ENCODE measurements around the gene KLHL22.
"Not testable (repeated sequence)": the region's sequence is repeated elsewhere in the genome, so short reads cannot be mapped to it uniquely, and the experiment has no call there.

The KLHL22 gene

GRCh38 chr22:20497426-20497825 is 1.8 kb upstream of the KLHL22 start:
- Mint-ChIP-seq H3K4me1 (ENCODE audit: low read depth) (peaks cover 24% of the 10 kb centered on the region), H3K9me3 (no peaks in the 10 kb centered on the region), H3K4me3 (no peak overlapping the region), H3K36me3 (ENCODE audit: low read depth) (no peaks in the 10 kb centered on the region), H3K27me3 (no peaks in the 10 kb centered on the region), H3K27ac (no peak overlapping the region)

GRCh38 chr22:20495861-20496681 is 476 bp upstream of the KLHL22 start:
- Mint-ChIP-seq H3K4me3 (peak overlapping the region; percentile 85), H3K27ac (peak overlapping the region; percentile 77), H3K36me3 (ENCODE audit: low read depth) (no peaks in the 10 kb centered on the region), H3K27me3 (no peaks in the 10 kb centered on the region), H3K9me3 (no peaks in the 10 kb centered on the region), H3K4me1 (ENCODE audit: low read depth) (peaks cover 35% of the 10 kb centered on the region)

- H3K27me3 Mint-ChIP-seq, result no peaks in the 10 kb centered on the region
- H3K27ac Mint-ChIP-seq, result no peak overlapping the region
- peaks cover 48% of the 10 kb centered on the region for H3K4me1 Mint-ChIP-seq (ENCODE audit: low read depth)
- H3K36me3 Mint-ChIP-seq (ENCODE audit: low read depth), result peaks cover 13% of the 10 kb centered on the region
- H3K9me3 Mint-ChIP-seq, result no peaks in the 10 kb centered on the region
- H3K4me3 Mint-ChIP-seq, result no peak overlapping the region
Measured at GRCh38 chr22:20491346-20491745, 4.2 kb downstream of the KLHL22 start.

GRCh38 chr22:20490941-20491307 is 4.7 kb downstream of the KLHL22 start:
- peaks cover 46% of the 10 kb centered on the region for H3K4me1 Mint-ChIP-seq (ENCODE audit: low read depth)
- no peaks in the 10 kb centered on the region for H3K9me3 Mint-ChIP-seq
- H3K27me3 Mint-ChIP-seq, result no peaks in the 10 kb centered on the region
- H3K27ac Mint-ChIP-seq, result no peak overlapping the region
- H3K4me3 Mint-ChIP-seq, result no peak overlapping the region
- H3K36me3 Mint-ChIP-seq (ENCODE audit: low read depth), result peaks cover 16% of the 10 kb centered on the region

GRCh38 chr22:20490183-20490940 is 5.2 kb downstream of the KLHL22 start:
- Mint-ChIP-seq H3K27ac (no peak overlapping the region), H3K9me3 (no peaks in the 10 kb centered on the region), H3K4me1 (ENCODE audit: low read depth) (peaks cover 45% of the 10 kb centered on the region), H3K4me3 (no peak overlapping the region), H3K36me3 (ENCODE audit: low read depth) (peaks cover 16% of the 10 kb centered on the region), H3K27me3 (no peaks in the 10 kb centered on the region)

- H3K27ac Mint-ChIP-seq, result no peak overlapping the region
- H3K4me3 Mint-ChIP-seq, result no peak overlapping the region
- H3K36me3 Mint-ChIP-seq (ENCODE audit: low read depth), result peaks cover 20% of the 10 kb centered on the region
- H3K4me1 Mint-ChIP-seq (ENCODE audit: low read depth), result peaks cover 37% of the 10 kb centered on the region
- no peaks in the 10 kb centered on the region for H3K9me3 Mint-ChIP-seq
- H3K27me3 Mint-ChIP-seq, result no peaks in the 10 kb centered on the region
Measured at GRCh38 chr22:20488946-20489345, 6.6 kb downstream of the KLHL22 start.

GRCh38 chr22:20487715-20488114 is 7.9 kb downstream of the KLHL22 start:
- H3K27me3 Mint-ChIP-seq, result no peaks in the 10 kb centered on the region
- peaks cover 31% of the 10 kb centered on the region for H3K4me1 Mint-ChIP-seq (ENCODE audit: low read depth)
- H3K9me3 Mint-ChIP-seq, result no peaks in the 10 kb centered on the region
- no peak overlapping the region for H3K4me3 Mint-ChIP-seq
- peaks cover 28% of the 10 kb centered on the region for H3K36me3 Mint-ChIP-seq (ENCODE audit: low read depth)
- no peak overlapping the region for H3K27ac Mint-ChIP-seq

- no peak overlapping the region for H3K4me3 Mint-ChIP-seq
- no peaks in the 10 kb centered on the region for H3K9me3 Mint-ChIP-seq
- H3K4me1 Mint-ChIP-seq (ENCODE audit: low read depth), result peaks cover 19% of the 10 kb centered on the region
- peaks cover 28% of the 10 kb centered on the region for H3K36me3 Mint-ChIP-seq (ENCODE audit: low read depth)
- H3K27ac Mint-ChIP-seq, result no peak overlapping the region
- H3K27me3 Mint-ChIP-seq, result no peaks in the 10 kb centered on the region
Measured at GRCh38 chr22:20486229-20486628, 9.4 kb downstream of the KLHL22 start.

- no peaks in the 10 kb centered on the region for H3K9me3 Mint-ChIP-seq
- H3K27me3 Mint-ChIP-seq, result no peaks in the 10 kb centered on the region
- peaks cover 28% of the 10 kb centered on the region for H3K36me3 Mint-ChIP-seq (ENCODE audit: low read depth)
- no peak overlapping the region for H3K27ac Mint-ChIP-seq
- no peak overlapping the region for H3K4me3 Mint-ChIP-seq
- peaks cover 8% of the 10 kb centered on the region for H3K4me1 Mint-ChIP-seq (ENCODE audit: low read depth)
Measured at GRCh38 chr22:20484948-20485683, 10.5 kb downstream of the KLHL22 start.

- Mint-ChIP-seq H3K4me3 (no peak overlapping the region), H3K4me1 (ENCODE audit: low read depth) (no peaks in the 10 kb centered on the region), H3K27me3 (no peaks in the 10 kb centered on the region), H3K9me3 (no peaks in the 10 kb centered on the region), H3K27ac (no peak overlapping the region), H3K36me3 (ENCODE audit: low read depth) (peaks cover 28% of the 10 kb centered on the region)
Measured at GRCh38 chr22:20483771-20484170, 11.8 kb downstream of the KLHL22 start.

- H3K27ac Mint-ChIP-seq; H3K27me3 Mint-ChIP-seq; H3K4me1 Mint-ChIP-seq (ENCODE audit: low read depth); H3K4me3 Mint-ChIP-seq; H3K9me3 Mint-ChIP-seq: not testable (repeated sequence)
- peaks cover 24% of the 10 kb centered on the region for H3K36me3 Mint-ChIP-seq (ENCODE audit: low read depth)
Measured at GRCh38 chr22:20483143-20483506, 12.5 kb downstream of the KLHL22 start.

GRCh38 chr22:20479612-20480196 is 15.9 kb downstream of the KLHL22 start:
- H3K36me3 Mint-ChIP-seq (ENCODE audit: low read depth), result peaks cover 8% of the 10 kb centered on the region
- no peak overlapping the region for H3K27ac Mint-ChIP-seq
- no peaks in the 10 kb centered on the region for H3K27me3 Mint-ChIP-seq
- H3K9me3 Mint-ChIP-seq, result no peaks in the 10 kb centered on the region
- H3K4me1 Mint-ChIP-seq (ENCODE audit: low read depth), result peaks cover 24% of the 10 kb centered on the region
- H3K4me3 Mint-ChIP-seq, result no peak overlapping the region

GRCh38 chr22:20478059-20478458 is 17.5 kb downstream of the KLHL22 start:
- H3K27me3 Mint-ChIP-seq; H3K9me3 Mint-ChIP-seq; H3K4me3 Mint-ChIP-seq; H3K36me3 Mint-ChIP-seq (ENCODE audit: low read depth); H3K27ac Mint-ChIP-seq: not testable (repeated sequence)
- peaks cover 36% of the 10 kb centered on the region for H3K4me1 Mint-ChIP-seq (ENCODE audit: low read depth)

- not testable (repeated sequence) for H3K36me3 Mint-ChIP-seq (ENCODE audit: low read depth); H3K27me3 Mint-ChIP-seq; H3K9me3 Mint-ChIP-seq
- Mint-ChIP-seq H3K4me1 (ENCODE audit: low read depth) (peaks cover 42% of the 10 kb centered on the region), H3K27ac (peak overlapping the region; percentile 77), H3K4me3 (peak overlapping the region; percentile 24)
Measured at GRCh38 chr22:20475569-20475968, 20.0 kb downstream of the KLHL22 start.

- H3K9me3 Mint-ChIP-seq, result no peaks in the 10 kb centered on the region
- H3K36me3 Mint-ChIP-seq (ENCODE audit: low read depth), result peaks cover 10% of the 10 kb centered on the region
- H3K27me3 Mint-ChIP-seq, result no peaks in the 10 kb centered on the region
- H3K4me1 Mint-ChIP-seq (ENCODE audit: low read depth), result peaks cover 42% of the 10 kb centered on the region
- H3K4me3 Mint-ChIP-seq, result peak overlapping the region; percentile 24
- peak overlapping the region; percentile 77 for H3K27ac Mint-ChIP-seq
Measured at GRCh38 chr22:20475115-20475436, 20.5 kb downstream of the KLHL22 start.

Data from stimulated activated naive CD8-positive, alpha-beta T cell treated with anti-CD3 and anti-CD28 coated beads, Interleukin-15, Interleukin-2, amounts not matched to agents 100 ng/mL and 50 ng/mL, for 24 hours (primary cell).